GM19395 (cell line): ENCODE results near the gene SH3BP4.

Source experiments
- ATAC-seq: cut with Tn5 transposase; IDR thresholded peaks from one replicate; pipeline ENCODE4 v1.9.1; 2021; ENCODE audit warnings: mild to moderate bottlenecking, moderate library complexity; ENCODE audit not compliant: unreplicated experiment

Gene SH3BP4

DNA sequence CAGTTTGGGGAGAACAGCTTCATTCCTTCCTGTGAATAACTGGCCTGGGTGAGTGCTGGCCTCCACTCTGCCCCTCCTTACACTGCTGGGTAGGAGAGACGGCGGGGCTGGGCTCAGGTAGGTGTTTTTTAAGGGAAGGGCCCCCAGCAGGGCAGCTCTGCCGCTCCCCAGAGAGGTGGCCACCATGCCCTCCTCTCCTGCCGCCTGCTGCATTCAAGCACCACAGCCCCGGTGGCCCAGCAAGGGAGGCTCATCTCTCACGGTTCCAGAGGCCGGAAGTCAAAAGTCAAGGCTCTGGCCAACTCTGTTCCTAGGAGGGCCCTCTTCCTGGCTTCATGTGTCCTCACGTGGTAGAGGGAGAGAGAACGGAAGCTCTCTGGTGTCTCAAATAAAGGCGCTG lies 81.1 kb downstream of the SH3BP4 start:
- no peak for ATAC-seq

DNA sequence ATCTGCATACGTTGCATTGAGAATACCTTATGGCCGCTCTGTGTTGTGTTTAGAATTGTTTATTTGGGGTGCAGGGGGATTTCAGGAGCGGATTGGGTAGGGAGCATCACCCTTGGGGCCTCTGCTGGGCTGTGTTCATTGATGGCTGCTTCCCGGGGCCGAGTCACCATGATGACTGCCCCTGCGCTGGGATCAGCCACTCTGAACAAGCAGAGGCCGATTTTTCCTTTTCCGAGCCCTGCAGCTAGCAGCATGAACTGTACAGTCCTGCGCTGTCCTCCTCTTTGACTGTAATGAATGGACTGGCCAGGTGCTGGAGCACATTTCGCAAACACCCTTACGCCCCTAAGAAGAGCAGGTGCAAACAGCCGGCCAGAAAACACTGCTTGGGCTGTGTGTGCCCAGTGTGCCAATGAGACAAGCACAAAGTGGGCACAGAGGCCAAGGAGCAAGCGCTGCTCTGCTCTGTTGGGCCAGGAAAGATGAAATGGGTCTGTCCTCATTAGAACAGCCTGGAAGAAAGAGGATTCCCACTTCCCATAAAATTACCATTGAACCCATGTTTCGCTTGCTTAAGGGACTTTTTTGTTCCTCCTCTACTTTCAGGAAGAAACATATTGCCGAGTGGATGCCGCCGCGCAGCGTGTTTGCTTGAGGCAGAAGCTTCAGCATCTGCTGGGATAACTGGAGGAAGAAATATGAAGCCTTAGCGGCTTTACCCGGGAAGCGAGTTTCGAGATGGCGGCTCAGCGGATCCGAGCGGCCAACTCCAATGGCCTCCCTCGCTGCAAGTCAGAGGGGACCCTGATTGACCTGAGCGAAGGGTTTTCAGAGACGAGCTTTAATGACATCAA lies 82.7 kb downstream of the SH3BP4 start:
- ATAC-seq, result no peak

DNA sequence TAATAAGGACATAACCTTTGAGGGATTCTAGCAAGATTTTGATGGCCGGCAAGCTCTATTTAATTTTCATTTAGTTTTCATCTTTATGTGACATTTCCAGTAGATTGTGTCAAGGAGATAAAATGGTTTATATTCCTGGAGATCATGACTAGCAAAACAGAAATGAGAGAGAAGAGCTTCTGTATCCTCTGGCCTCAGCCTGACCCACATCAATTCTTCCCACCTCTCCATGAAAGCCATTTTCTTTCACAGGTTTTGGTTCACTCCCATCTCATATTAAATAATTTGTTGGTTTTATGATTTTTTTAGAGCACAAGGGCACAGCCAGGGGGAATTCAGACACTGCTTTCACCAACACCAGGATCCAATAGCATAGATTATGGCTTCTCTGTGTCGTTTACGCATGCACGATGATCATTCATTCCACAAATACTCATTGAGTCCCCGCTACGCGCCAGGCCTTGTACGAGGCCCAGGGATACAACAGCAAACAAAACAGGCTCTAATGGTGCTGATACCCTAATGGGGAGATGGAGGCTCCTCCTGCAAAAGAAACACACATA lies 85.9 kb downstream of the SH3BP4 start:
- no peak for ATAC-seq

DNA sequence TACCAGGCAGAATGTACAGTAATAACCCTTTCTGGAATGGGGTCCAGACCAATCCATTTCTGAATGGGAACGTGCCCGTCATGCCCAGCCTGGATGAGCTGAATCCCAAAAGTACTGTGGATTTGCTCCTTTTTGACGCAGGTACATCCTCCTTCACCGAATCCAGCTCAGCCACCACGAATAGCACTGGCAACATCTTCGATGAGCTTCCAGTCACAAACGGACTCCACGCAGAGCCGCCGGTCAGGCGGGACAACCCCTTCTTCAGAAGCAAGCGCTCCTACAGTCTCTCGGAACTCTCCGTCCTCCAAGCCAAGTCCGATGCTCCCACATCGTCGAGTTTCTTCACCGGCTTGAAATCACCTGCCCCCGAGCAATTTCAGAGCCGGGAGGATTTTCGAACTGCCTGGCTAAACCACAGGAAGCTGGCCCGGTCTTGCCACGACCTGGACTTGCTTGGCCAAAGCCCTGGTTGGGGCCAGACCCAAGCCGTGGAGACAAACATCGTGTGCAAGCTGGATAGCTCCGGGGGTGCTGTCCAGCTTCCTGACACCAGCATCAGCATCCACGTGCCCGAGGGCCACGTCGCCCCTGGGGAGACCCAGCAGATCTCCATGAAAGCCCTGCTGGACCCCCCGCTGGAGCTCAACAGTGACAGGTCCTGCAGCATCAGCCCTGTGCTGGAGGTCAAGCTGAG lies 89.6 kb downstream of the SH3BP4 start:
- ATAC-seq, result no peak

DNA sequence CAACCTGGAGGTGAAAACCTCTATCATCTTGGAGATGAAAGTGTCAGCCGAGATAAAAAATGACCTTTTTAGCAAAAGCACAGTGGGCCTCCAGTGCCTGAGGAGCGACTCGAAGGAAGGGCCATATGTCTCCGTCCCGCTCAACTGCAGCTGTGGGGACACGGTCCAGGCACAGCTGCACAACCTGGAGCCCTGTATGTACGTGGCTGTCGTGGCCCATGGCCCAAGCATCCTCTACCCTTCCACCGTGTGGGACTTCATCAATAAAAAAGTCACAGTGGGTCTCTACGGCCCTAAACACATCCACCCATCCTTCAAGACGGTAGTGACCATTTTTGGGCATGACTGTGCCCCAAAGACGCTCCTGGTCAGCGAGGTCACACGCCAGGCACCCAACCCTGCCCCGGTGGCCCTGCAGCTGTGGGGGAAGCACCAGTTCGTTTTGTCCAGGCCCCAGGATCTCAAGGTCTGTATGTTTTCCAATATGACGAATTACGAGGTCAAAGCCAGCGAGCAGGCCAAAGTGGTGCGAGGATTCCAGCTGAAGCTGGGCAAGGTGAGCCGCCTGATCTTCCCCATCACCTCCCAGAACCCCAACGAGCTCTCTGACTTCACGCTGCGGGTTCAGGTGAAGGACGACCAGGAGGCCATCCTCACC lies 90.2 kb downstream of the SH3BP4 start:
- no peak for ATAC-seq

DNA sequence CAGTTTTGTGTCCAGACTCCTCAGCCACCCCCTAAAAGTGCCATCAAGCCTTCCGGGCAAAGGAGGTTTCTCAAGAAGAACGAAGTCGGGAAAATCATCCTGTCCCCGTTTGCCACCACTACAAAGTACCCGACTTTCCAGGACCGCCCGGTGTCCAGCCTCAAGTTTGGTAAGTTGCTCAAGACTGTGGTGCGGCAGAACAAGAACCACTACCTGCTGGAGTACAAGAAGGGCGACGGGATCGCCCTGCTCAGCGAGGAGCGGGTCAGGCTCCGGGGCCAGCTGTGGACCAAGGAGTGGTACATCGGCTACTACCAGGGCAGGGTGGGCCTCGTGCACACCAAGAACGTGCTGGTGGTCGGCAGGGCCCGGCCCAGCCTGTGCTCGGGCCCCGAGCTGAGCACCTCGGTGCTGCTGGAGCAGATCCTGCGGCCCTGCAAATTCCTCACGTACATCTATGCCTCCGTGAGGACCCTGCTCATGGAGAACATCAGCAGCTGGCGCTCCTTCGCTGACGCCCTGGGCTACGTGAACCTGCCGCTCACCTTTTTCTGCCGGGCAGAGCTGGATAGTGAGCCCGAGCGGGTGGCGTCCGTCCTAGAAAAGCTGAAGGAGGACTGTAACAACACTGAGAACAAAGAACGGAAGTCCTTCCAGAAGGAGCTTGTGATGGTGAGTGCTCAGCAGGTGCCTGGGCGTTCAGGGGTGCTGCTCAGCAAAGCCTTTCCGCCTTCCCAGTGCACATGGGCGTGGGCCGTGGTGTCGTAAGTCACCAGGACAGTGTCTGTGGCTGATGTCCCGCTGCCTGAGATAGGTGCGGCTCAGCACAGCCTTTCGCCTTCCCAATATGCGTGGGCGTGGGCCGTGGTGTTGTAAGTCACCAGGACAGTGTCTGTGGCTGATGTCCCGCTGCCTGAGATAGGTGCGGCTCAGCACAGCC lies 91.0 kb downstream of the SH3BP4 start:
- no peak for ATAC-seq

DNA sequence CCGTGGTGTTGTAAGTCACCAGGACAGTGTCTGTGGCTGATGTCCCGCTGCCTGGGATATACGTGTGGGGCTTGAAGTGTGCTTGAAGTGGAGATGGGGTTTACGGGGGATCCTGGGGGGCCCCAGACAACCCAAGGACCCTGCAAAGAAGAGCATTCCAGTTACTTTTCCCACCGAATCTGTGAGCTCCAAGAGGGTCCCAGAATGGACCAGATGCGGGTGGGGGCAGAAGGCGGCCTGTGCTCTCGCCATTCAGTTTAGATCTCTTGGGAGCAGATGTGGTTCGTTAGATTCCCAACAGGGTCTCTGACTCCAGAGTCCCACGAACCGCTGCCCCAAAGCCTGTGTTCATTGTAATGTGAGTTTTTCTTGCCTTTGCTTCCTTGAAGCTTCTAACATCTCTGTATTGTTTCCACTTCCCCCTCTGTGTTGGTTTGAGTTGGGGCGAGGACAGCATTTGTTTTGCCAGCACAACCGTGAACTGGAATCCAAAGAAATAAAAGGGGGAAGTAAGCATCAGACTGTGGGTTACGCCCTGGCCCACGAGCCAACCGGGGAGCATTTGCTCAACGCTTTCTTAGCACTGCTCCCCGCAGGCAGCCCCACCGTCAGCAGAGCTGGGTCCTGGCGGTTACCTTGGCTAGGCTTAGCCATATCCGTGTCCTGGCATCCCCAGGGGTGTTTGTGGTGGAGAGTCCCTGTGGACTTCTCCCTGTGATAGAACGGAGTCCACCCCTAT lies 92.1 kb downstream of the SH3BP4 start:
- ATAC-seq, result no peak

DNA sequence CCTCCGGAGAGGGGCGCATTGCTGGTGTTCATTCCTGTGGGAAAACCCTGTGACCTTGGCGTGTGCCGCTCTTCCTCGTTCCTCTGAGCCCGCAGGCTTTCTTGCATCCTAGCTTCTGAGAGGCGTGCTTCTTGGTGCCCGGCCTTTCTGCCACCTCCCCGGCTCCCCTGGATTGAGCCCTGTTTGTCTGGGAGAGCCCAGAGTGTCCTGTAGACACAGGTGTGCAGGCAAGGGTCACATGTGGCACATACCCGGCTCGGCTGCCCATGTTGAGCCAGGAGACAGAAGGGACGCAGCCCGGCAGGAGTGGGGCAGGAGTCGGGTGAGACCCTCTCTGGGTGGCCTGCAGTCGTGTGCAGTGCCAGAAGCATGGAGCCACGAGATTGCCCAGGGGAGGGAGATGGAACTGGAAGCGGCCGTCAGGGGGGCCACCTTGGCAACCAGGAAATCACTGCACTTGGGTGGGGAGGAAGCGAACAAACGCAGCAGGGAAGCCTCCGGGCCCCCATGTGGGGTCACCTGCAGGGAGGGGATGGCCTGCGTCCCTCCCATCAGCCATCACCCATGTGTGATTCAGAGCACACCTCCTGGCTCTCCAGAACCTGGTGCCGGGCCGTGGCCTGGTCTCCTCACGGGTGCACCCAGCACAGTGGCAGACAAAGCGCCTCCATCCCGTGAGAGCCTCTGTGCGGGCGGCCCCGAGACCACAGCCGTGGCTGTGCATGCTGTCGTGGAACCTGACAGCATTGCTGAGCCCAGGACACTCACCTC lies 92.9 kb downstream of the SH3BP4 start:
- peak; percentile 44 for ATAC-seq

DNA sequence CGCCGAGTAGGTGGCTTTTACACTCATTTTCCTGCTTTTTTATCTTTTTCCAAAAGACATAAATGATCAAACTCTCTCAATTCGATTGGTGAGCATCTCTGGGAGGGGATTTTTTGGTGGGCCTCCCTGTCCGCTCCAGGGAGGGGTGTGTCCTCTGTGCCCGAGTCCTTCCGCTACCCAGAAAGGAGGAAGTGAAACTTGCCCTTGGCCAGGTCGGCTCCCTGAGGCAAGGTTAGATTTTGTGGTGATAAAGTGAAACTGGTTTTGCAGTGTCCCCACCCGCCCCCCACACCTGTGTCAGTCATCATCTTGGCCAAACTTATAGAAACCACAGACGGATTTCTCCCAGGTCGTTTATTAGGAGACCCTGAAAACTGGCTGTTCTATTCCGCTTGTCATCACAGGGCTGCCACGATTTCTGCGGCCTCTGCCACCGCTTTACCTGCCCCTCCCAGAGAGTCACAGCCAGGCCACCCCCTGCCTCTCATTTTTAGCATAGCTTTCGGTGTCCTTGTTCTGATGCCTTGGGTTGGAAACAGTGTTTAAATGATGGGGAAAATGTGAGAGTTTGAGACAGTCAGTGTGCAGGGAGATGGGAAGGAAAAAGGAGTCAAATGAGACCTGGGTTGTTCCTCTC lies 93.6 kb downstream of the SH3BP4 start:
- ATAC-seq, result peak; percentile 86

DNA sequence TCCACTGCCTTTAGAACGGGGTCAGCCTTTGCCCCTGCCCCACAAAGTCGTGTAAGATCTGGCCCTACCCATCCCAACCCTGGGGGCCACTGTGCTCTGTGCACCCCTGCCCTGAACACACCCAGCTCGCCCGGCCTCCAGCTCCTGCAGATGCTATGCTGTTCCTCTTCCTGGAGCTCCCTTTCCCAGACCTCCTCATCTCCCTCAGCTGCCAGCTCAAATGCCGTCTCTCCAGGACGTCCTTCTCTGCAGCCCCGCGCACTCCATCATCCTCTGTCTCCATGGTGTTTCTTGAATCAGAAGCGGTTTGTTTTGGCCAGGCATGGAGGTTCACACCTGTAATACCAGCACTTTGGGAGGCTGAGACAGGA lies 94.1 kb downstream of the SH3BP4 start:
- ATAC-seq, result no peak

DNA sequence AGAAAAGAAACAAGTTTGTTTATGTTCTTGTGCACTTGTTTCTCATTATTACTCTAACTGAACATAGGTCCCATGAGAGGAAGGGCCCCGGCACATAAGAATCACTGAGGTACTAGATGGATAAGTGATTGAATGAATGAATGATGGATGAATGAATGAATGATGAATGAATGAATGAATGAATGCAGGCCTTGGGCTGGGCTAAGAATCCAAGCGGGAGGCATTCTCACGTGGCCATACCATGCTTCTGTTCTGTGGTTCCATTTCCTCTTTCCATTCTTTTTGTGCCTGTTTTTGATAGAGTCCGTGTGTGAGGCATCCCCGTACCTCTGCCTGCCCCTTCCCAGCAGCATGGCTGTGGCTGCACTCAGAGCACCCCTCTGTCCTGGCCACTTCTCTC lies 94.8 kb downstream of the SH3BP4 start:
- ATAC-seq, result no peak

DNA sequence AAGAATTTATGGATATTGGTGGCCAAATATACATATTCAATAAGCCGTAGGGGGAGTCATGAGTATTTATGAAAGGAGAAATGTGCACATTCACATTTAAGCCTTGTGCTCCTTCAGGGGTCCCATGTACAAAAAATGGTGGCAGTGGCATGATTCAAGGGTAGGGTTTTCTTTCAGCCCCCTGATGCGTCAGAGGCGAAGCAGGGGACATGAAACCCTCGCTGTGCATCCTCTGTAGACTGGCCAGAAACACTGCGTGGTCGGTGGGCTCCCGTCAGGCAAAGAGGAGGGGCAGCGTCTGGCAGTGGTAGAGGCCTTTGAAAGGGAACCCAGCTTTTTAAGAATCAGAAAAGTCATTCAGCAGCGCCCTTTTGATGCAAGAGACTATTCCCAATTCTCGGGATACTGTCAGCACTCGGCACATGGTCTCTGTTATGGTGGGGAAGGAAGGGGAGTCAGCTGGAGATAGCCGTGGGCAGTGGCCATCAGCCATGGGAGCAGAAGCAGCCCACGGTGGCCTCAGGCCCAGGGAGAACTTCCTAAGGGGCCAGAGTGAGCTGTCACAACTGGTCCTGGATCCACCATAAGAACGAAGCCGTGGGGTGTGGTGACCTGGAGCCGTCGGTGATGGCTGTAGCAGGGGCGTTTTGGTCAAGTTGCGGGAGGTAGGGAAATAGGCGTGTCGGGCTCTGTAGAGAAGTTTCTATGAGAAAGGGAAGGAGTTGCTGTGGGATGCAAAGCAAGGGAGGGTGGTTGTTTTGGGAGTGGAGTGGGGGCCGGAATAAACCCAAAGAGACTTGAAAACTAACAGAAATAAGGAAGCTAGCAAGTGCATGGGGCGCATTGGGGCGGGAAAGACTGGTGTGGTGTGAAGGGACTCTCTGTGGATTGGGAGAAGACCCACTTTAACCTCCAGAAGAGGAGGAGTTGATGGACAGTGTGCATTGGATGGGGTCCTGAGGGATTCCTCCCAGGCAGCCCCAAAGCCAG lies 95.6 kb downstream of the SH3BP4 start:
- ATAC-seq, result no peak

DNA sequence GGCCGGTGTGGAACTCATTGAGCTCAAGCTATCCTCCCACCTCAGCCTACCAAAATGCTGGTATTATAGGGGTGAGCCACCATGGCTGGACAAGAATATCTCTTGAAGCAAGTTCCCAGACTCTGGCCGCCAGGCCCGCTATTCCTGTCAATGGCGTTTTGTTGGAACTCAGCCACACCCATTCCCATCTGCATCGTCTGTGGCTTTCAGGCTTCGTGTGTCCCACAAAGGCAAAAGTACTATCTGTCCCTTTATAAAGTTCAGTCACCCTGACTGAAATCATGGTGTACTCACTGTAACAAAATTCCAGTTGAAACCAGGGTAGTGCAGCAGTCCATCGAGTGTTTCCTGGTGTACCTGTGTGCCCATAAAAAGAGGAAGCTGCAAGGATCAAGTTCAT lies 96.7 kb downstream of the SH3BP4 start:
- no peak for ATAC-seq

DNA sequence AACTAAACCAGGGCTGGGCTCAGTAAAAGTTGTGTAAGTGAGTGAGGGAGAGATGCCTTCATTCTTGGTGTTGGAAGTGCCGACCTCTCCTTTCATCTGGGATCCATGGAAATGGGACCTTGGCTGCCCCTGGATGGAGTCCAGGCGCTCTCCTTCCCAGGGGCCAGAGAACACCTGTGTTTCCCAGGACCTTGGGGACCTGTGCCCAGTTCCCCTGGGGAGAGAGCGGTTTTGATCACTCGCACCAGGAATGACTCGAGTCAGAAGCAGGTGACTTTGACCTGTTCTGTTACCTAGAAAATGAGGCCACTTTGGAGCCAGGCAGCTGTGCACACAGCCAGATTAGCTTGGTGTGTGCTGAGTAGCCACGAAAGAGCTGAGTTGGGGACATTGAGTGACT lies 97.3 kb downstream of the SH3BP4 start:
- ATAC-seq, result no peak

DNA sequence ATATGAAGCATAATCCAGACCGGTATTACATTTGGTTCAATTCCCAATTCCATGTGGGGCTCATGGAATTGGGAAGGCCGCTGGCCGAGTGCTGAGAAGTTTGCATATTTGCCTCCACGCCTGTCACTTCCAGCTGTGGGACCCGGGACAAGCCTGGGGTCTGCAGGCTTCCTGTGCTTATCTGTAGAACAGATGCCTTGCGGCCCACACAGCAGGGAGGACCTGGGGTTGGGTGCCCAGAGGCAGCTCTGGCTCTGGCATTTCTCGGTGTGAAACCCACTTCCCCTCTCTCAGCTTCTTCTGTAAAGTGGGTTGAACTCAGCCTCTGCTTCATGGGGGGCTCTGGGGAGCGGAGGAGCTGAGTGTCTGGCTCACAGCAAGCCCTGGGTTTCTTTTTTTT lies 97.9 kb downstream of the SH3BP4 start:
- no peak for ATAC-seq

DNA sequence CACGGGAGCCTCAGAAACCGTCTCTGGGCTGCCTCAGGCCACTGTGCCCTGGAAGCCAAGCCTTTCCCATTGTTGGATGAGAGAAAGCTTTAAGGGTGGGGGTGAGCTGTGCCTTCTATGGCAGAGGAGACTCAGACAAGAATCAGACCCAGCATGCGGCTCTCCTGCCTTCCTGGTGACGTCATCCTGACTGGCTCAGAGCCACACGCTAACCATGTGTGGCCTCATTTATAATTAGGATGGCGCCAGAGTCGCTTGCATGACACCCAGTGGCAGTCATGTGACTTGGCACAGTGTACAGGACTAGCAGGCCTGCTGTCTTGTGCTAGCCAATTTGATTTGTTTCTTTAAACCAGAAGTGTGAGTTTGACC lies 99.1 kb downstream of the SH3BP4 start:
- no peak for ATAC-seq

DNA sequence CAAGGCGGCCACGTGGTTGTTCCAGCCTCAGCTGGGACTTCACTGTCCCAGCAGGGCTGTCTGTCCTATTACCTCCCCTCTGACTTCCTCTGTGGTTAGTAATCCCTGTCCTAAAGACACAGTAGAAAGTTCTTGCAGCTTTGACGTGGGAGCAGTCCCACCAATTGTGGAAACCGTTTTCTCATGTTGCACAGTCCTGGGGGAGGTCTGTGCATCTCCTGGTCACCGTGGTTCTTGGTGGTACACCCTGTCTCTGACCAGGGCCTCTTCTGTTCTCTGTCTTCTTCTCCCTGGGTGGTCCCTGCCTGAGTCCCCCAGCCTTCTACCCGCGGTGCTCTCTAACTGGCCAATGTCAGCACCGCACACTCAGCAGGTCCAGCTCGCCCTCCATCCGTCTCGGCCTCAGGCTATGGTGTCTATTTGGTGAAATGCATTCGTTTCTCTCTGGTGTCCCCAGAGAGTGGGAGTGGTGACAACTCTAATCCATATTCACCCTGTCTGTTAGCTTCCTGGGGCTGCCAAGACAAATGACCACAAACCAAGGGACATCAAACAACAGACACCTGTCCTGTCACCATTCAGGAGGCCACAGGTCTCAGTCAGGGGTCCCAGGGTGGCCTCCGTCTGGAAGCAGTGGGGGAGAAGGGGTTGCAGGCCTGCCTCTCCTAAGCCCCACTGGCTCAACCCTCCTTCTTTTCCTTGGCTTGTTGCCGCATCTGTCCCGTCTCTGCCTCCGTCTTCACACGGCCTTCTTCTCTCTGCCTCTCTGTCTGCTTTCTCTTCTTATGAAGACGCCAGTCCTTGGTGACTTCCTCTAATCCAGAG lies 99.8 kb downstream of the SH3BP4 start:
- ATAC-seq, result no peak
